SK-N-MC (cell line): Measurements from ENCODE around the gene ANKRD33B.

Experiments
- EZH2 ChIP-seq: fragments of 200-600 bp; sonication (generic); IDR thresholded peaks from one replicate; pipeline ENCODE4 v1.6.1; 2017; ENCODE audit warnings: antibody characterized with exemption
- FOXP2 ChIP-seq: optimal IDR thresholded peaks from 2 replicates; pipeline ENCODE3; 2011; ENCODE audit warnings: mild to moderate bottlenecking, moderate library complexity; ENCODE audit not compliant: insufficient read depth; ENCODE audit errors: extremely low read length, control extremely low read depth
- POLR2AphosphoS5 ChIP-seq: IDR thresholded peaks from 2 replicates; pipeline ENCODE4 v1.6.1; 2012; ENCODE audit warnings: mild to moderate bottlenecking, low read depth, low read length, borderline replicate concordance

- no peak for TF ChIP-seq POLR2AphosphoS5
- no peak for TF ChIP-seq FOXP2
- no peak for TF ChIP-seq EZH2
Observed at GRCh38 chr5:10652151-10652550, 88.3 kb downstream of the ANKRD33B start.
